ENCODE results near the gene SLC35E2B.
A peak's percentile ranks its signal among the peaks of the same experiment; 100 is the strongest.

SLC35E2B gene

GRCh38 chr1:1623631-1624442 lies 68.8 kb downstream of the SLC35E2B start:
- DNase-seq (ENCODE audit: low read depth): no peak

- no peak for DNase-seq (ENCODE audit: low read depth)
These were observed 69.4 kb downstream of the SLC35E2B start for GRCh38 chr1:1623181-1623630.

GRCh38 chr1:1622788-1623094 lies 69.9 kb downstream of the SLC35E2B start:
- DNase-seq (ENCODE audit: low read depth): no peak

GRCh38 chr1:1622010-1622787 lies 70.4 kb downstream of the SLC35E2B start:
- no peak for DNase-seq (ENCODE audit: low read depth)

- no peak for DNase-seq (ENCODE audit: low read depth)
These were observed 71.2 kb downstream of the SLC35E2B start for GRCh38 chr1:1621173-1622009.

- no peak for DNase-seq (ENCODE audit: low read depth)
These were observed 72.0 kb downstream of the SLC35E2B start for GRCh38 chr1:1620433-1621139.

- no peak for DNase-seq (ENCODE audit: low read depth)
These were observed 72.7 kb downstream of the SLC35E2B start for GRCh38 chr1:1619917-1620361.

GRCh38 chr1:1618396-1619068 lies 74.1 kb downstream of the SLC35E2B start:
- DNase-seq (ENCODE audit: low read depth): no peak

- DNase-seq (ENCODE audit: low read depth): no peak
These were observed 74.7 kb downstream of the SLC35E2B start for GRCh38 chr1:1617925-1618324.

GRCh38 chr1:1617516-1617915 lies 75.1 kb downstream of the SLC35E2B start:
- DNase-seq (ENCODE audit: low read depth): no peak

GRCh38 chr1:1616838-1617237 lies 75.8 kb downstream of the SLC35E2B start:
- no peak for DNase-seq (ENCODE audit: low read depth)

GRCh38 chr1:1616045-1616790 lies 76.4 kb downstream of the SLC35E2B start:
- DNase-seq (ENCODE audit: low read depth): no peak

- DNase-seq (ENCODE audit: low read depth): peak; percentile 97
These were observed 77.1 kb downstream of the SLC35E2B start, which contains the start of gene MIB2 for GRCh38 chr1:1615256-1616044. Gene MIB2 (plus strand): TSS chr1:1615500. CDS start chr1:1623453, 7,953 bp downstream.

- no peak for DNase-seq (ENCODE audit: low read depth)
These were observed 77.7 kb downstream of the SLC35E2B start for GRCh38 chr1:1614954-1615255.

- DNase-seq (ENCODE audit: low read depth): no peak
These were observed 78.2 kb downstream of the SLC35E2B start for GRCh38 chr1:1614204-1614953.

- DNase-seq (ENCODE audit: low read depth): no peak
These were observed 79.0 kb downstream of the SLC35E2B start for GRCh38 chr1:1613509-1614082.

GRCh38 chr1:1612104-1612400 lies 80.5 kb downstream of the SLC35E2B start:
- DNase-seq (ENCODE audit: low read depth): no peak

- DNase-seq (ENCODE audit: low read depth): no peak
These were observed 81.8 kb downstream of the SLC35E2B start for GRCh38 chr1:1610796-1611195.

Measured in stimulated activated CD8-positive, alpha-beta memory T cell treated with anti-CD3 and anti-CD28 coated beads, Interleukin-12 subunit alpha, Interleukin-12 subunit beta, amount 100 ng/mL, for 1 hour (primary cell).